NB4 (cell line): ENCODE data around the gene IDI1.

Source experiments
- POLR2A ChIP-seq: IDR thresholded peaks from 2 replicates; pipeline ENCODE4 v1.6.1; 2011; ENCODE audit warnings: mild to moderate bottlenecking; ENCODE audit not compliant: insufficient read length; ENCODE audit errors: extremely low read depth
- TF ChIP-seq, protein P1 (sequence below): IDR thresholded peaks from one replicate; pipeline ENCODE4 v1.5.1; 2012; ENCODE audit warnings: low read depth, low read length

DNA sequence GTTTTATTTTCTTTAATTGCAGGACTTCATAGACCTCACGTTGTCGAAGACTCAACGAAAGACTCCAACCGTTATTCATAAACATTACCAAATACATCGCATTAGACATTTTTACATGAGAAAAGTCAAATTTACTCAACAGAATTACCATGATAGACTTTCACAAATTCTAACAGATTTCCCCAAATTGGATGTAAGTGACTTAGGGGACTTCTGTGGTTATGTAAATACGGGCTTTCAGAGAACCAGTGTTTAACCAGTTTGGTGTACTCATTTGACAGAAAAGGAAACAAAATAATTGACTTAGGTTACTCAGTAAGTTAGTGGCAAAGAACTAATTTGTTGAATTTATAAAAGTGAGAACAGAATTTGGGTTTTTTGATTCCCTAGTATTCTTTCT lies 56.5 kb downstream of the IDI1 start:
- TF ChIP-seq, protein P1, sequence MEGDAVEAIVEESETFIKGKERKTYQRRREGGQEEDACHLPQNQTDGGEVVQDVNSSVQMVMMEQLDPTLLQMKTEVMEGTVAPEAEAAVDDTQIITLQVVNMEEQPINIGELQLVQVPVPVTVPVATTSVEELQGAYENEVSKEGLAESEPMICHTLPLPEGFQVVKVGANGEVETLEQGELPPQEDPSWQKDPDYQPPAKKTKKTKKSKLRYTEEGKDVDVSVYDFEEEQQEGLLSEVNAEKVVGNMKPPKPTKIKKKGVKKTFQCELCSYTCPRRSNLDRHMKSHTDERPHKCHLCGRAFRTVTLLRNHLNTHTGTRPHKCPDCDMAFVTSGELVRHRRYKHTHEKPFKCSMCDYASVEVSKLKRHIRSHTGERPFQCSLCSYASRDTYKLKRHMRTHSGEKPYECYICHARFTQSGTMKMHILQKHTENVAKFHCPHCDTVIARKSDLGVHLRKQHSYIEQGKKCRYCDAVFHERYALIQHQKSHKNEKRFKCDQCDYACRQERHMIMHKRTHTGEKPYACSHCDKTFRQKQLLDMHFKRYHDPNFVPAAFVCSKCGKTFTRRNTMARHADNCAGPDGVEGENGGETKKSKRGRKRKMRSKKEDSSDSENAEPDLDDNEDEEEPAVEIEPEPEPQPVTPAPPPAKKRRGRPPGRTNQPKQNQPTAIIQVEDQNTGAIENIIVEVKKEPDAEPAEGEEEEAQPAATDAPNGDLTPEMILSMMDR = no peak
- no peak for TF ChIP-seq POLR2A
